WTC11 (cell line): ENCODE results near the gene SEZ6L. TPM values are rescaled to one million over a fixed set of nuclear protein-coding genes. Genes with fewer than 3 reads are reported as not detected.
A peak's percentile ranks its signal among the peaks of the same experiment; 100 is the strongest.

ENCODE experiments used
- ELF4 ChIP-seq: sonication (generic); formaldehyde crosslinking; IDR thresholded peaks from 2 replicates; pipeline ENCODE4 v1.8.1; 2022; ENCODE audit warnings: low read depth, mild to moderate bottlenecking, moderate library complexity, missing genetic modification reagents
- ESRRA ChIP-seq: sonication (generic); formaldehyde crosslinking; IDR thresholded peaks from 2 replicates; pipeline ENCODE4 v1.8.1; 2022; ENCODE audit warnings: mild to moderate bottlenecking, missing genetic modification reagents, borderline replicate concordance
- FOXJ3 ChIP-seq: sonication (generic); formaldehyde crosslinking; IDR thresholded peaks from 2 replicates; pipeline ENCODE4 v1.9.0; 2021; ENCODE audit warnings: missing genetic modification reagents, mild to moderate bottlenecking, borderline replicate concordance
- GABPB1 ChIP-seq: sonication (generic); formaldehyde crosslinking; IDR thresholded peaks from 2 replicates; pipeline ENCODE4 v1.8.1; 2023; ENCODE audit warnings: mild to moderate bottlenecking, missing genetic modification reagents
- JAZF1 ChIP-seq: fragments of 250-450 bp; sonication (Bioruptor Pico); IDR thresholded peaks from 2 replicates; pipeline ENCODE4 v1.9.0; 2021; ENCODE audit warnings: moderate library complexity, mild to moderate bottlenecking, inconsistent platforms
- JUN ChIP-seq: sonication (generic); formaldehyde crosslinking; IDR thresholded peaks from 2 replicates; pipeline ENCODE4 v1.8.0; 2023; ENCODE audit warnings: mild to moderate bottlenecking, missing genetic modification reagents
- MXD4 ChIP-seq: fragments of 250-450 bp; sonication (Bioruptor Pico); IDR thresholded peaks from 2 replicates; pipeline ENCODE4 v1.8.0; 2021; ENCODE audit warnings: mild to moderate bottlenecking, moderate library complexity, borderline replicate concordance
- MYBL2 ChIP-seq: sonication (generic); formaldehyde crosslinking; IDR thresholded peaks from 2 replicates; pipeline ENCODE4 v1.8.1; 2023; ENCODE audit warnings: mild to moderate bottlenecking, moderate library complexity, missing genetic modification reagents
- RORB ChIP-seq: fragments of 250-450 bp; sonication (Bioruptor Pico); IDR thresholded peaks from 2 replicates; pipeline ENCODE4 v1.9.0; 2021; ENCODE audit warnings: mild to moderate bottlenecking
- SMAD3 ChIP-seq: sonication (generic); formaldehyde crosslinking; IDR thresholded peaks from 2 replicates; pipeline ENCODE4 v1.8.0; 2022; ENCODE audit warnings: missing genetic modification reagents, mild to moderate bottlenecking, borderline replicate concordance
- ZNF263 ChIP-seq: sonication (generic); formaldehyde crosslinking; IDR thresholded peaks from 2 replicates; pipeline ENCODE4 v1.8.1; 2022; ENCODE audit warnings: low read depth, mild to moderate bottlenecking, moderate library complexity, missing genetic modification reagents
- total RNA-seq: library from RNA; stranded (reverse); gene quantifications from 3 replicates; pipeline ENCODE4 v1.2.3, GENCODE V29; 2021
- TF ChIP-seq, protein P1 (sequence below): sonication (generic); formaldehyde crosslinking; IDR thresholded peaks from 2 replicates; pipeline ENCODE4 v1.8.0; 2022; ENCODE audit warnings: mild to moderate bottlenecking, missing genetic modification reagents
- TF ChIP-seq, protein P2 (sequence below): sonication (generic); formaldehyde crosslinking; conservative IDR thresholded peaks from 2 replicates; pipeline ENCODE4 v1.8.1; 2023; ENCODE audit warnings: mild to moderate bottlenecking, low read depth, missing genetic modification reagents, moderate library complexity
- TF ChIP-seq, protein P3 (sequence below): sonication (generic); formaldehyde crosslinking; IDR thresholded peaks from 2 replicates; pipeline ENCODE4 v1.8.0; 2022; ENCODE audit warnings: mild to moderate bottlenecking, missing genetic modification reagents
- TF ChIP-seq, protein P4 (sequence below): sonication (generic); formaldehyde crosslinking; IDR thresholded peaks from 2 replicates; pipeline ENCODE4 v1.8.1; 2022; ENCODE audit warnings: low read depth, mild to moderate bottlenecking, moderate library complexity, missing genetic modification reagents, borderline replicate concordance
- TF ChIP-seq, protein P5 (sequence below): fragments of 250-450 bp; sonication (Bioruptor Pico); conservative IDR thresholded peaks from 2 replicates; pipeline ENCODE4 v1.9.0; 2021; ENCODE audit warnings: mild to moderate bottlenecking
- TF ChIP-seq, protein P6 (sequence below): sonication (generic); formaldehyde crosslinking; IDR thresholded peaks from 2 replicates; pipeline ENCODE4 v1.8.1; 2022; ENCODE audit warnings: missing genetic modification reagents, borderline replicate concordance
- TF ChIP-seq, protein P7 (sequence below): fragments of 250-450 bp; sonication (Bioruptor Pico); IDR thresholded peaks from 2 replicates; pipeline ENCODE4 v1.9.0; 2021; ENCODE audit warnings: mild to moderate bottlenecking
- TF ChIP-seq, protein P8 (sequence below): sonication (generic); formaldehyde crosslinking; IDR thresholded peaks from 2 replicates; pipeline ENCODE4 v1.8.1; 2022; ENCODE audit warnings: low read depth, missing genetic modification reagents, borderline replicate concordance
- TF ChIP-seq, protein P9 (sequence below): sonication (generic); formaldehyde crosslinking; IDR thresholded peaks from 2 replicates; pipeline ENCODE4 v1.8.1; 2023; ENCODE audit warnings: mild to moderate bottlenecking, missing genetic modification reagents, moderate library complexity
- TF ChIP-seq, protein P10 (sequence below): fragments of 200-600 bp; IDR thresholded peaks from 2 replicates; pipeline ENCODE4 v1.8.0; 2022; ENCODE audit warnings: antibody characterized with exemption

SEZ6L gene
- total RNA-seq, 1 experiment from 2014 or later: 0.57 TPM

DNA sequence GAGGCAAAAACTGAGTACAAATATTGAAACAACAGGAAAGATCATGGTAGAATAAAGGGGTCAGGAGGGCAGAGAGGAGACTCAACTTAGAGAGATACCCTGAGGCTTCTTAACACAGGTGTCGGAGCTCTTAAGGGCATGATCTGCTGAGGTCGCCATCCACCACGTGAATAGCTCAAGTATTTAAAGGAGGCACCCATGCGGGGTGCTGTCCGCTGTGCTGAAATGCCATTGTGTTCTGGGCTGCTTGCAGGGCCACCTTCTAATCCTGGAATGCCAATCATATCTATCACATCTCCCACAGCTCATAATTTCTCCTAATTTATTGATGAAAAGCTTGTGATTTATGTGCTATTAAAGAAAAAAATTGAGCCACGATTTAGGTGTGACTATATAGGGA, 90.2 kb downstream of the SEZ6L start (continued):
- TF ChIP-seq, protein P1, sequence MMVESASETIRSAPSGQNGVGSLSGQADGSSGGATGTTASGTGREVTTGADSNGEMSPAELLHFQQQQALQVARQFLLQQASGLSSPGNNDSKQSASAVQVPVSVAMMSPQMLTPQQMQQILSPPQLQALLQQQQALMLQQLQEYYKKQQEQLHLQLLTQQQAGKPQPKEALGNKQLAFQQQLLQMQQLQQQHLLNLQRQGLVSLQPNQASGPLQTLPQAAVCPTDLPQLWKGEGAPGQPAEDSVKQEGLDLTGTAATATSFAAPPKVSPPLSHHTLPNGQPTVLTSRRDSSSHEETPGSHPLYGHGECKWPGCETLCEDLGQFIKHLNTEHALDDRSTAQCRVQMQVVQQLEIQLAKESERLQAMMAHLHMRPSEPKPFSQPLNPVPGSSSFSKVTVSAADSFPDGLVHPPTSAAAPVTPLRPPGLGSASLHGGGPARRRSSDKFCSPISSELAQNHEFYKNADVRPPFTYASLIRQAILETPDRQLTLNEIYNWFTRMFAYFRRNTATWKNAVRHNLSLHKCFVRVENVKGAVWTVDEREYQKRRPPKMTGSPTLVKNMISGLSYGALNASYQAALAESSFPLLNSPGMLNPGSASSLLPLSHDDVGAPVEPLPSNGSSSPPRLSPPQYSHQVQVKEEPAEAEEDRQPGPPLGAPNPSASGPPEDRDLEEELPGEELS (CRISPR knock-in tag): no peak
- TF ChIP-seq ESRRA (no peak; the same call in 1 of the 2 replicates), JAZF1 (CRISPR knock-in tag) (no peak), SMAD3 (no peak), RORB (CRISPR knock-in tag) (no peak), FOXJ3 (CRISPR knock-in tag) (no peak), MXD4 (CRISPR knock-in tag) (no peak), JUN (CRISPR knock-in tag) (0 out of 2 replicates have a peak, but pooled peaks have one; percentile 56), MYBL2 (CRISPR knock-in tag) (no peak), ZNF263 (CRISPR knock-in tag) (no peak), ELF4 (CRISPR knock-in tag) (no peak), GABPB1 (CRISPR knock-in tag) (no peak)
- TF ChIP-seq, protein P2, sequence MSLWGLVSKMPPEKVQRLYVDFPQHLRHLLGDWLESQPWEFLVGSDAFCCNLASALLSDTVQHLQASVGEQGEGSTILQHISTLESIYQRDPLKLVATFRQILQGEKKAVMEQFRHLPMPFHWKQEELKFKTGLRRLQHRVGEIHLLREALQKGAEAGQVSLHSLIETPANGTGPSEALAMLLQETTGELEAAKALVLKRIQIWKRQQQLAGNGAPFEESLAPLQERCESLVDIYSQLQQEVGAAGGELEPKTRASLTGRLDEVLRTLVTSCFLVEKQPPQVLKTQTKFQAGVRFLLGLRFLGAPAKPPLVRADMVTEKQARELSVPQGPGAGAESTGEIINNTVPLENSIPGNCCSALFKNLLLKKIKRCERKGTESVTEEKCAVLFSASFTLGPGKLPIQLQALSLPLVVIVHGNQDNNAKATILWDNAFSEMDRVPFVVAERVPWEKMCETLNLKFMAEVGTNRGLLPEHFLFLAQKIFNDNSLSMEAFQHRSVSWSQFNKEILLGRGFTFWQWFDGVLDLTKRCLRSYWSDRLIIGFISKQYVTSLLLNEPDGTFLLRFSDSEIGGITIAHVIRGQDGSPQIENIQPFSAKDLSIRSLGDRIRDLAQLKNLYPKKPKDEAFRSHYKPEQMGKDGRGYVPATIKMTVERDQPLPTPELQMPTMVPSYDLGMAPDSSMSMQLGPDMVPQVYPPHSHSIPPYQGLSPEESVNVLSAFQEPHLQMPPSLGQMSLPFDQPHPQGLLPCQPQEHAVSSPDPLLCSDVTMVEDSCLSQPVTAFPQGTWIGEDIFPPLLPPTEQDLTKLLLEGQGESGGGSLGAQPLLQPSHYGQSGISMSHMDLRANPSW: no peak
- TF ChIP-seq, protein P3, sequence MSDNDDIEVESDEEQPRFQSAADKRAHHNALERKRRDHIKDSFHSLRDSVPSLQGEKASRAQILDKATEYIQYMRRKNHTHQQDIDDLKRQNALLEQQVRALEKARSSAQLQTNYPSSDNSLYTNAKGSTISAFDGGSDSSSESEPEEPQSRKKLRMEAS (CRISPR knock-in tag): peak; percentile 59; the same call in 1 of the 2 replicates
- TF ChIP-seq, protein P4, sequence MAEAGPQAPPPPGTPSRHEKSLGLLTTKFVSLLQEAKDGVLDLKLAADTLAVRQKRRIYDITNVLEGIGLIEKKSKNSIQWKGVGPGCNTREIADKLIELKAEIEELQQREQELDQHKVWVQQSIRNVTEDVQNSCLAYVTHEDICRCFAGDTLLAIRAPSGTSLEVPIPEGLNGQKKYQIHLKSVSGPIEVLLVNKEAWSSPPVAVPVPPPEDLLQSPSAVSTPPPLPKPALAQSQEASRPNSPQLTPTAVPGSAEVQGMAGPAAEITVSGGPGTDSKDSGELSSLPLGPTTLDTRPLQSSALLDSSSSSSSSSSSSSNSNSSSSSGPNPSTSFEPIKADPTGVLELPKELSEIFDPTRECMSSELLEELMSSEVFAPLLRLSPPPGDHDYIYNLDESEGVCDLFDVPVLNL (CRISPR knock-in tag): no peak
- TF ChIP-seq, protein P5, sequence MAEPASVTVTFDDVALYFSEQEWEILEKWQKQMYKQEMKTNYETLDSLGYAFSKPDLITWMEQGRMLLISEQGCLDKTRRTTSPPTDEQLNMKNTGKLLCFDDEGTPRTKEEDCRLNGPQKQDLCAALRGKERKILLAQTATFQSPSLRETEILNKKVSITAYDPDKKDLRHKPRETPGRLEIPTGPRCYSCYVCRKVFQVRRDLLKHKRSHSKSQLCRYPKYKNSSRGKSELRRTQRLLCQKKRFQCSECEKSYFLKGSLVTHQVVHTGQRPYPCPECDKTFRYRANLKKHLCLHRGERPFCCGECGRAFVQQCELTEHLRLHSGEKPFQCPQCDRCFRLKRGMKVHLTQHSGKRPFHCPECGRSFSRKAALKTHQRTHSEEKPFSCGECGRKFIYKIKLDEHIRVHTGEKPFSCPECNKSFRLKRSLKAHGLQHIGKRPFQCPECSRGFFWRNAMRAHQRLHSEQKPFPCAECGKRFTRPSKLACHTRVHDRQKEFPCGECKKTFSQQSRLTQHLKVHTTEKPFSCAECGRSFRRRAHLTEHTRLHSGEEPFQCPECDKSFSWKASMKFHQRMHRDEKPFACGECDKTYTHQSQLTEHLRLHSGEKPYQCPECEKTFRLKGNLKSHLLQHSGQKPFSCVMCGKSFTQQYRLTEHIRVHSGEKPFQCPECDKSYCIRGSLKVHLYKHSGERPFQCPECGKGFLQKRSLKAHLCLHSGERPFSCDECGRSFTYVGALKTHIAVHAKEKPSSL (CRISPR knock-in tag): no peak
- TF ChIP-seq, protein P6, sequence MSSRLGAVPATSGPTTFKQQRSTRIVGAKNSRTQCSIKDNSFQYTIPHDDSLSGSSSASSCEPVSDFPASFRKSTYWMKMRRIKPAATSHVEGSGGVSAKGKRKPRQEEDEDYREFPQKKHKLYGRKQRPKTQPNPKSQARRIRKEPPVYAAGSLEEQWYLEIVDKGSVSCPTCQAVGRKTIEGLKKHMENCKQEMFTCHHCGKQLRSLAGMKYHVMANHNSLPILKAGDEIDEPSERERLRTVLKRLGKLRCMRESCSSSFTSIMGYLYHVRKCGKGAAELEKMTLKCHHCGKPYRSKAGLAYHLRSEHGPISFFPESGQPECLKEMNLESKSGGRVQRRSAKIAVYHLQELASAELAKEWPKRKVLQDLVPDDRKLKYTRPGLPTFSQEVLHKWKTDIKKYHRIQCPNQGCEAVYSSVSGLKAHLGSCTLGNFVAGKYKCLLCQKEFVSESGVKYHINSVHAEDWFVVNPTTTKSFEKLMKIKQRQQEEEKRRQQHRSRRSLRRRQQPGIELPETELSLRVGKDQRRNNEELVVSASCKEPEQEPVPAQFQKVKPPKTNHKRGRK (CRISPR knock-in tag): no peak
- TF ChIP-seq, protein P7, sequence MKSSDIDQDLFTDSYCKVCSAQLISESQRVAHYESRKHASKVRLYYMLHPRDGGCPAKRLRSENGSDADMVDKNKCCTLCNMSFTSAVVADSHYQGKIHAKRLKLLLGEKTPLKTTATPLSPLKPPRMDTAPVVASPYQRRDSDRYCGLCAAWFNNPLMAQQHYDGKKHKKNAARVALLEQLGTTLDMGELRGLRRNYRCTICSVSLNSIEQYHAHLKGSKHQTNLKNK (CRISPR knock-in tag): no peak
- TF ChIP-seq, protein P8, sequence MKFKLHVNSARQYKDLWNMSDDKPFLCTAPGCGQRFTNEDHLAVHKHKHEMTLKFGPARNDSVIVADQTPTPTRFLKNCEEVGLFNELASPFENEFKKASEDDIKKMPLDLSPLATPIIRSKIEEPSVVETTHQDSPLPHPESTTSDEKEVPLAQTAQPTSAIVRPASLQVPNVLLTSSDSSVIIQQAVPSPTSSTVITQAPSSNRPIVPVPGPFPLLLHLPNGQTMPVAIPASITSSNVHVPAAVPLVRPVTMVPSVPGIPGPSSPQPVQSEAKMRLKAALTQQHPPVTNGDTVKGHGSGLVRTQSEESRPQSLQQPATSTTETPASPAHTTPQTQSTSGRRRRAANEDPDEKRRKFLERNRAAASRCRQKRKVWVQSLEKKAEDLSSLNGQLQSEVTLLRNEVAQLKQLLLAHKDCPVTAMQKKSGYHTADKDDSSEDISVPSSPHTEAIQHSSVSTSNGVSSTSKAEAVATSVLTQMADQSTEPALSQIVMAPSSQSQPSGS (CRISPR knock-in tag): no peak
- TF ChIP-seq, protein P9, sequence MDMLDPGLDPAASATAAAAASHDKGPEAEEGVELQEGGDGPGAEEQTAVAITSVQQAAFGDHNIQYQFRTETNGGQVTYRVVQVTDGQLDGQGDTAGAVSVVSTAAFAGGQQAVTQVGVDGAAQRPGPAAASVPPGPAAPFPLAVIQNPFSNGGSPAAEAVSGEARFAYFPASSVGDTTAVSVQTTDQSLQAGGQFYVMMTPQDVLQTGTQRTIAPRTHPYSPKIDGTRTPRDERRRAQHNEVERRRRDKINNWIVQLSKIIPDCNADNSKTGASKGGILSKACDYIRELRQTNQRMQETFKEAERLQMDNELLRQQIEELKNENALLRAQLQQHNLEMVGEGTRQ: peak; percentile 53
- TF ChIP-seq, protein P10, sequence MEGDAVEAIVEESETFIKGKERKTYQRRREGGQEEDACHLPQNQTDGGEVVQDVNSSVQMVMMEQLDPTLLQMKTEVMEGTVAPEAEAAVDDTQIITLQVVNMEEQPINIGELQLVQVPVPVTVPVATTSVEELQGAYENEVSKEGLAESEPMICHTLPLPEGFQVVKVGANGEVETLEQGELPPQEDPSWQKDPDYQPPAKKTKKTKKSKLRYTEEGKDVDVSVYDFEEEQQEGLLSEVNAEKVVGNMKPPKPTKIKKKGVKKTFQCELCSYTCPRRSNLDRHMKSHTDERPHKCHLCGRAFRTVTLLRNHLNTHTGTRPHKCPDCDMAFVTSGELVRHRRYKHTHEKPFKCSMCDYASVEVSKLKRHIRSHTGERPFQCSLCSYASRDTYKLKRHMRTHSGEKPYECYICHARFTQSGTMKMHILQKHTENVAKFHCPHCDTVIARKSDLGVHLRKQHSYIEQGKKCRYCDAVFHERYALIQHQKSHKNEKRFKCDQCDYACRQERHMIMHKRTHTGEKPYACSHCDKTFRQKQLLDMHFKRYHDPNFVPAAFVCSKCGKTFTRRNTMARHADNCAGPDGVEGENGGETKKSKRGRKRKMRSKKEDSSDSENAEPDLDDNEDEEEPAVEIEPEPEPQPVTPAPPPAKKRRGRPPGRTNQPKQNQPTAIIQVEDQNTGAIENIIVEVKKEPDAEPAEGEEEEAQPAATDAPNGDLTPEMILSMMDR: no peak
